ENCODE data around the gene CNIH3.

CNIH3 gene

DNA sequence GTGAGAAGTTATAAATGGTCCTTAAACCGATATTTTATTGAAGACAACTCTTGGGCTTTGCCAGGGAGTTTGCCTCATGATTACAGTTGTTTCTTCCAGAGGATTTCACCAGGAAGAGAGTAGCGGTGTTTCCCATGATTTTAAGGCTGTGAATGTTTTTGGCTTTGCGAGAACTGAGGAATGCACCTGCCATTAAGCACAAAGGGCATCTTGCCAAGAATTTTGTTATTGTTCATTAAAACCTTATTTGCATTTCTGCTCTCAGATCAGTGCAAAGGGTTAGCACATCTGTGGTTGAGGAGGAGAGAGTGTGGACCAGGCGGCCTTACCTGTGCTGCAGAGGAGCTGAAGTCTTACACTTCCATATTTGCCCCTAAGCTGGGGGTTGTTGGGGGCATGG lies 13.8 kb downstream of the CNIH3 start:
- no peaks in the 10 kb centered on the region for H3K9me3 ChIP-seq (ENCODE audit: insufficient read depth, low read depth, low read length)
- H3K36me3 ChIP-seq (ENCODE audit: insufficient read depth, low read length) = no peaks in the 10 kb centered on the region
- 95% methylated on average over 4 of the region's 4 CpGs for WGBS
- H3K27ac ChIP-seq (ENCODE audit: low read depth, low read length) = no peak overlapping the region
- H3K9ac ChIP-seq (ENCODE audit: low read depth, low read length) = no peak overlapping the region
- no peaks in the 10 kb centered on the region for H3K27me3 ChIP-seq (ENCODE audit: insufficient read depth, low read length)
- H3K4me3 ChIP-seq (ENCODE audit: low read length) = no peak overlapping the region
- H3K4me1 ChIP-seq (ENCODE audit: insufficient read depth, low read length) = peaks cover 11% of the 10 kb centered on the region; the same call in 1 of the 2 replicates

DNA sequence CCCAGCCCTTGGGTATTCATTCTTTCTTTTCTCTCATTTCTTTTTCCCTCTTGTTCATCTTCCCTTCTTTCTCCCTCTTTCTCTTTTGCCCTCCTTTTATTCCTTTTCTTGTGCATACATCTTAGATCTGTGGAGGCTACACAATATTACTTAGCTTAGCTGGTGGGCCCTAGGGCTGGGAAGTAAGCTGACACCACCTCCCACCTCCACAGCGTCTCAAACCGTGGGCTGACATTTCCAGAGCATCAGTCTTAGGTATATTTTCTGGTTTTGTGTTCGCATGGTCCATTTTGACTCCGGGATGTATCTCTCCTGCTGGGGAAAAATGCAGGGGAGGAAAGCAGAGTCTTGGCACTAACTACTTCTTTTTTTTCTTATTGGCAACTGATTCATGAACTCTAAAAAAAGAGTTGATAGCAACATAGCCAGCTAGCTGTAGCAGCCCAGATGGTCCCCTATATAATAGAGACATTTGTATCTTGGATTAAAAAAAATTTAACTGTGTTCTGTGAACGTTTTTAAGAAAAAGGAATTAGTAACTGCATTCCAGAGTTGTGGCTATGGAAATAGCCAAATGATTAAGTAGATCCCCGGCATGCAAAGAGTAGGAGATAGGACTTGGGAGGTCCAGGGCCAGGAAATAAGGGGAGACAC lies 15.5 kb downstream of the CNIH3 start:
- Histone ChIP-seq H3K36me3 (ENCODE audit: insufficient read depth, low read length) (no peaks in the 10 kb centered on the region), H3K9me3 (ENCODE audit: insufficient read depth, low read depth, low read length) (no peaks in the 10 kb centered on the region), H3K4me3 (ENCODE audit: low read length) (no peak overlapping the region), H3K27ac (ENCODE audit: low read depth, low read length) (no peak overlapping the region), H3K9ac (ENCODE audit: low read depth, low read length) (no peak overlapping the region), H3K27me3 (ENCODE audit: insufficient read depth, low read length) (no peaks in the 10 kb centered on the region), H3K4me1 (ENCODE audit: insufficient read depth, low read length) (peaks cover 11% of the 10 kb centered on the region; the same call in 1 of the 2 replicates)
- WGBS = 85% methylated on average over 5 of the region's 6 CpGs

DNA sequence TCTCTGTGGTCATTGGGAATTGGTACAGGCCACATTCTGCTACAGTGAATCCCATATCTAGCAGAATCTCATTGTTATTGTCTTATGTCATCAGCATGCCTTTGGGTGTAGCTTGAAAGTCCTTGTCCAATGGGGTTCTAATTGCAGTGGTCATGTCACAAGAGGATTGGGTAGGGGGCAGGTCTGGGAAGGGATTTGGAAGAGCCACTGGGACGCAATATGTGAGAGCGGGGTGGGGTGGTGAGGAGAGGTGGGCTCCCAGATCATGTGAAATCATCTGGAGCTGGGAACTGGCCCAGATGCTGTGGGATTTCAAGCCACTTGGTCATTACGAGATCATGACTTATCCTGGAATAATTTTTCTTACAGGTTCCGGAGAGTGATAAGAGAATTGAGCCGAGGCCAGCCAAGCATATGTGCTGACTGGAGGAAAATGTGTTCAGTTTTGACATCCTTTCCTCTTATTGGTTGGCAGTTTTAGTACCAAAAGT lies 16.3 kb downstream of the CNIH3 start:
- Histone ChIP-seq H3K27ac (ENCODE audit: low read depth, low read length) (no peak overlapping the region), H3K4me3 (ENCODE audit: low read length) (no peak overlapping the region), H3K27me3 (ENCODE audit: insufficient read depth, low read length) (no peaks in the 10 kb centered on the region), H3K9me3 (ENCODE audit: insufficient read depth, low read depth, low read length) (no peaks in the 10 kb centered on the region), H3K36me3 (ENCODE audit: insufficient read depth, low read length) (no peaks in the 10 kb centered on the region), H3K9ac (ENCODE audit: low read depth, low read length) (no peak overlapping the region), H3K4me1 (ENCODE audit: insufficient read depth, low read length) (peaks cover 13% of the 10 kb centered on the region; the same call in 1 of the 2 replicates)
- 93% methylated on average over 5 of the region's 5 CpGs for WGBS

DNA sequence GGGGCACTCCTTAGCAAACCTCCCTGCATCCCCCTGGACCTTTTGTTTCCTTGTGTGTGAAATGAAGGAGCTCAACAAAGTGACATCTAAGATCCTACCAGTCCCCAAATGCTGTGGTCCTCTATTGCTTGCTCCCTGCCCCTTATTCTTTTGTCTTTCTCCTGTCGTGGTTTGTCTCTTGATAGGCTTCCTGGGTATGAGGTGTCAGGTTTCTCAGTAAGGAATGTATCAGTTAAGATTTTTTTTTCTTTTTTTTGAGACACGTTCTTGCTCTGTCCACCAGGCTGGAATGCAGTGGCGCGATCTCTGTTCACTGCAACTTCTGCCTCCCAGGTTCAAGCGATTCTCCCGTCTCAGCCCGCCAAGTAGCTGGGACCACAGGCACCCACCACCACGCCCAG lies 16.8 kb downstream of the CNIH3 start:
- Histone ChIP-seq H3K4me3 (ENCODE audit: low read length) (no peak overlapping the region), H3K4me1 (ENCODE audit: insufficient read depth, low read length) (peaks cover 14% of the 10 kb centered on the region; the same call in 1 of the 2 replicates)
- WGBS = 81% methylated on average over 8 of the region's 8 CpGs

GRCh38 chr1:224635356-224635755 lies 19.2 kb downstream of the CNIH3 start:
- Histone ChIP-seq H3K27ac (ENCODE audit: low read depth, low read length) (no peak overlapping the region), H3K27me3 (ENCODE audit: insufficient read depth, low read length) (no peaks in the 10 kb centered on the region), H3K36me3 (ENCODE audit: insufficient read depth, low read length) (no peaks in the 10 kb centered on the region), H3K4me1 (ENCODE audit: insufficient read depth, low read length) (peaks cover 20% of the 10 kb centered on the region; the same call in 1 of the 2 replicates), H3K9ac (ENCODE audit: low read depth, low read length) (no peak overlapping the region), H3K9me3 (ENCODE audit: insufficient read depth, low read depth, low read length) (no peaks in the 10 kb centered on the region), H3K4me3 (ENCODE audit: low read length) (no peak overlapping the region)
- WGBS = 75% methylated on average over 5 of the region's 5 CpGs

More for the DNA sequence above, 16.8 kb downstream of the CNIH3 start:
- H3K36me3 ChIP-seq (ENCODE audit: insufficient read depth, low read length) = no peaks in the 10 kb centered on the region
- no peak overlapping the region for H3K27ac ChIP-seq (ENCODE audit: low read depth, low read length)
- no peak overlapping the region for H3K9ac ChIP-seq (ENCODE audit: low read depth, low read length)
- H3K27me3 ChIP-seq (ENCODE audit: insufficient read depth, low read length) = no peaks in the 10 kb centered on the region
- H3K9me3 ChIP-seq (ENCODE audit: insufficient read depth, low read depth, low read length) = no peaks in the 10 kb centered on the region

DNA sequence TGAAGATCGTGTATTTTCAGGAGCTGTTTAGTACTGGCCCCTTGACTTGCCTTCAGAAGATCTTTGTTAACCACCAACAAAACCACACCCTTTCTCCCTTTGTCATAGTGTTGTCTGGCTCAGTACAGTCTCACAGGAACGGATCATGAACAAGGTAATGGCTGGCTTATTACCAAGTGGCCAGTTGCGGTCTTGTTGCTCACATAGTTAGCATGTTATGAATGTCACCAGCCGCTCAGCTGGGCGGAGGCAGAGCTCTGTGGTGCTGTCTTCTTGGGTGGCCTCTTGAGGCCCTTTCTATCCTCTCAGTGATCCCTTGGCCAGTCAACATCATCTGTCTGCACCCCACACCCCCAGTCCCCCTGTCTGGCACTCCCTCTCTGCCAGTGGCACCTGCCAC lies 21.4 kb downstream of the CNIH3 start:
- H3K9ac ChIP-seq (ENCODE audit: low read depth, low read length) = no peak overlapping the region
- H3K36me3 ChIP-seq (ENCODE audit: insufficient read depth, low read length) = no peaks in the 10 kb centered on the region
- H3K27me3 ChIP-seq (ENCODE audit: insufficient read depth, low read length) = no peaks in the 10 kb centered on the region
- WGBS = 96% methylated on average over 5 of the region's 5 CpGs
- no peak overlapping the region for H3K27ac ChIP-seq (ENCODE audit: low read depth, low read length)
- no peaks in the 10 kb centered on the region for H3K9me3 ChIP-seq (ENCODE audit: insufficient read depth, low read depth, low read length)
- H3K4me3 ChIP-seq (ENCODE audit: low read length) = no peak overlapping the region
- H3K4me1 ChIP-seq (ENCODE audit: insufficient read depth, low read length) = peaks cover 21% of the 10 kb centered on the region; the same call in 1 of the 2 replicates

DNA sequence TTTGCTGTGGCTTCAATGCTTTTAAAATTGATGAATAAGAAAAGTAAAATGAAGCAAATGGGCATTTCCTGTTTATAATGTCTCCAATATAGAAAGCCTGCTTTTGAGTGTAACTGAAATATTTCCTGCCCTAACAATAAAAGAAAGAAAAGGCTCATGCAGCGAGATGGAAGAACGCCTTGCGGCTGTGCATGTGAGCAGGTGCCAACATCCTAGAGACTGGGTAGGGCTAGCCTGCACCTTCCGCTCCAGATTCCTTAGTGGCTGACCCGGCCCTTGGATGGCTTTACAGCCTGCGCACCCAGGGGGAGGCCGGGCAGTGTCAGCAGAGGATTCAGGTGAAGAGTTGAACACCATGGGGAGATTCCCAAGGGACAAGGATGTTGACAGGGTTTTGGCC lies 21.8 kb downstream of the CNIH3 start:
- Histone ChIP-seq H3K27me3 (ENCODE audit: insufficient read depth, low read length) (no peaks in the 10 kb centered on the region), H3K9ac (ENCODE audit: low read depth, low read length) (no peak overlapping the region), H3K4me1 (ENCODE audit: insufficient read depth, low read length) (peaks cover 17% of the 10 kb centered on the region; the same call in 1 of the 2 replicates), H3K9me3 (ENCODE audit: insufficient read depth, low read depth, low read length) (no peaks in the 10 kb centered on the region), H3K36me3 (ENCODE audit: insufficient read depth, low read length) (no peaks in the 10 kb centered on the region), H3K4me3 (ENCODE audit: low read length) (no peak overlapping the region), H3K27ac (ENCODE audit: low read depth, low read length) (no peak overlapping the region)
- 95% methylated on average over 7 of the region's 7 CpGs for WGBS

GRCh38 chr1:224639426-224639975 lies 23.4 kb downstream of the CNIH3 start:
- H3K4me1 ChIP-seq (ENCODE audit: insufficient read depth, low read length) = 0 out of 2 replicates have a peak, but pooled peaks cover 10% of the 10 kb centered on the region
- WGBS = 88% methylated on average over 5 of the region's 5 CpGs
- no peaks in the 10 kb centered on the region for H3K27me3 ChIP-seq (ENCODE audit: insufficient read depth, low read length)
- H3K4me3 ChIP-seq (ENCODE audit: low read length) = no peak overlapping the region
- H3K36me3 ChIP-seq (ENCODE audit: insufficient read depth, low read length) = no peaks in the 10 kb centered on the region
- 0 out of 2 replicates have a peak overlapping the region, but pooled peaks have one; percentile 8 for H3K27ac ChIP-seq (ENCODE audit: low read depth, low read length)
- no peak overlapping the region; the same call in 1 of the 2 replicates for H3K9ac ChIP-seq (ENCODE audit: low read depth, low read length)
- H3K9me3 ChIP-seq (ENCODE audit: insufficient read depth, low read depth, low read length) = no peaks in the 10 kb centered on the region

DNA sequence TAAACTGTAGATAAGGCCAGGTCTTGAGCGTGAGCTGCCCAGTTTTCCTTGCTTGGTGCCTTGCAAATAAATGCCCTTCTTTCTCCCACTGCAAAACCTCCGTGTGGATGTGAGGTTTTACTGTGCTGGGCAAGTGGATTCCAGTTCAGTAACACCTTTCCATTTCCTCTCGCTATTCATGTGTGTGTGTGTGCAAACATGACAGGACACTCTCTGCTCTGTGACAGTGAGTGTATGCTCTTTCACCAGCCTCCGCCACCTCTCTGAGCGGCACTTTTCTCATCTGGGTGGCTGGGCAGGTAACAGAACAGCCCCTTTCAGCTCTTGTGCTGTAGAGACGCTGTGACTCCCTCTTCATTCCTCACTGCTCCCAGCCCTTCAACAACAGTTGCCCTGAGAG lies 23.9 kb downstream of the CNIH3 start:
- Histone ChIP-seq H3K27me3 (ENCODE audit: insufficient read depth, low read length) (no peaks in the 10 kb centered on the region), H3K9ac (ENCODE audit: low read depth, low read length) (no peak overlapping the region; the same call in 1 of the 2 replicates), H3K9me3 (ENCODE audit: insufficient read depth, low read depth, low read length) (no peaks in the 10 kb centered on the region), H3K36me3 (ENCODE audit: insufficient read depth, low read length) (no peaks in the 10 kb centered on the region), H3K27ac (ENCODE audit: low read depth, low read length) (0 out of 2 replicates have a peak overlapping the region, but pooled peaks have one; percentile 8), H3K4me3 (ENCODE audit: low read length) (no peak overlapping the region), H3K4me1 (ENCODE audit: insufficient read depth, low read length) (0 out of 2 replicates have a peak, but pooled peaks cover 10% of the 10 kb centered on the region)
- 90% methylated on average over 5 of the region's 6 CpGs for WGBS

- no peak overlapping the region for H3K4me3 ChIP-seq (ENCODE audit: low read length)
- no peak overlapping the region for H3K27ac ChIP-seq (ENCODE audit: low read depth, low read length)
- no peak overlapping the region for H3K9ac ChIP-seq (ENCODE audit: low read depth, low read length)
- WGBS = 76% methylated on average over 4 of the region's 4 CpGs
- no peaks in the 10 kb centered on the region for H3K27me3 ChIP-seq (ENCODE audit: insufficient read depth, low read length)
- H3K36me3 ChIP-seq (ENCODE audit: insufficient read depth, low read length) = no peaks in the 10 kb centered on the region
- H3K4me1 ChIP-seq (ENCODE audit: insufficient read depth, low read length) = 0 out of 2 replicates have a peak, but pooled peaks cover 10% of the 10 kb centered on the region
- H3K9me3 ChIP-seq (ENCODE audit: insufficient read depth, low read depth, low read length) = no peaks in the 10 kb centered on the region
These were observed 24.5 kb downstream of the CNIH3 start for GRCh38 chr1:224640587-224640986.

GRCh38 chr1:224641030-224641429 lies 24.9 kb downstream of the CNIH3 start:
- H3K36me3 ChIP-seq (ENCODE audit: insufficient read depth, low read length) = no peaks in the 10 kb centered on the region
- H3K27ac ChIP-seq (ENCODE audit: low read depth, low read length) = no peak overlapping the region
- WGBS = 85% methylated on average over 7 of the region's 7 CpGs
- H3K9me3 ChIP-seq (ENCODE audit: insufficient read depth, low read depth, low read length) = no peaks in the 10 kb centered on the region
- H3K4me3 ChIP-seq (ENCODE audit: low read length) = no peak overlapping the region
- H3K27me3 ChIP-seq (ENCODE audit: insufficient read depth, low read length) = no peaks in the 10 kb centered on the region
- no peak overlapping the region for H3K9ac ChIP-seq (ENCODE audit: low read depth, low read length)
- 0 out of 2 replicates have a peak, but pooled peaks cover 10% of the 10 kb centered on the region for H3K4me1 ChIP-seq (ENCODE audit: insufficient read depth, low read length)

All from HUES64 (cell line).